ENCODE measurements around the gene DUSP3. TPM values are rescaled to one million over a fixed set of nuclear protein-coding genes. Genes with fewer than 3 reads are reported as not detected.

Gene DUSP3
- total and polyA plus RNA-seq, 2 of the 13 experiments (the other 11 are each of a cell fraction or from before 2014, with no cell fraction given), result 60.0 to 71.5 TPM

- ChIA-PET POLR2A (interaction anchor here (0.6 kb wide), 1 partner anchor 111 kb away, joined by 3 read pairs; no protein-coding TSS in a partner anchor), CTCF (ENCODE audit: low intra/inter-chr PET ratio, low total read pairs) (no interaction called here)
- H4K20me1 ChIP-seq (ENCODE audit: insufficient read depth, low read length), result no peaks in the 10 kb centered on the region
- in situ Hi-C loops (cut with HindIII; ENCODE audit: extremely low pct_ligation_motif_present, low pct_unique_long_range_greater_than_20kb) (no loop called here), intact Hi-C loops (cut with micrococcal nuclease; ENCODE audit: unreplicated experiment) (no loop called here)
- no peaks in the 10 kb centered on the region for H3K36me3 ChIP-seq (replicated peaks in 1 of 2; ENCODE audit: control insufficient read depth in 1 of 2, insufficient read depth in 2 of 2, low read length in 2 of 2)
- 68% methylated on average over 15 of the region's 15 CpGs for WGBS (ENCODE audit: low lambda C conversion rate)
- DNase-seq (ENCODE audit: low spot score) (no peak), FAIRE-seq (no peak), ATAC-seq (no peak)
- no peak overlapping the region for H3K4me3 ChIP-seq (replicated peaks in 1 of 3; ENCODE audit: insufficient read depth in 1 of 3, low read depth in 2 of 3, low read length in 3 of 3)
- TF ChIP-seq ZNF256 (CRISPR knock-in tag; conservative IDR thresholded peaks at IDR 0.05) (no peak), ZSCAN12 (CRISPR knock-in tag; IDR thresholded peaks at IDR 0.05) (no peak), POLR2AphosphoS2 (IDR thresholded peaks at IDR 0.05; ENCODE audit: low read depth, low read length) (no peak), TAF1 (CRISPR knock-in tag; IDR thresholded peaks at IDR 0.05) (no peak), ATF3 (CRISPR knock-in tag; IDR thresholded peaks at IDR 0.05) (no peak), NCOA2 (CRISPR knock-in tag; IDR thresholded peaks at IDR 0.05) (no peak), TFE3 (CRISPR knock-in tag; IDR thresholded peaks at IDR 0.05) (no peak), PLSCR1 (CRISPR knock-in tag; IDR thresholded peaks at IDR 0.05; ENCODE audit: borderline replicate concordance) (no peak), ZNF292 (CRISPR knock-in tag; IDR thresholded peaks at IDR 0.05; ENCODE audit: borderline replicate concordance, low read depth) (no peak), KDM4B (CRISPR knock-in tag; IDR thresholded peaks at IDR 0.05) (no peak)
- H3K9me3 ChIP-seq (ENCODE audit: low read length), result no peaks in the 10 kb centered on the region
- no peak overlapping the region for H3K9ac ChIP-seq (ENCODE audit: insufficient read depth, low read depth, low read length)
- H3K27me3 ChIP-seq (ENCODE audit: control insufficient read depth in 1 of 2, insufficient read depth in 2 of 2, low read length in 2 of 2), result peaks cover 0 to 44% of the 10 kb centered on the region in 2 experiments; a peak in 3 of 5 replicates
- peaks cover 42% of the 10 kb centered on the region for H3K4me1 ChIP-seq (ENCODE audit: insufficient read depth, low read length)
- H2AFZ ChIP-seq (ENCODE audit: low read length), result no peak overlapping the region
- no TSS peak for BruUV-seq (replicated peaks)
- peaks cover under 1% of the 10 kb centered on the region for H3K79me2 ChIP-seq (ENCODE audit: insufficient read depth, low read length)
- no peak overlapping the region for H3K4me2 ChIP-seq (ENCODE audit: low read depth, low read length)
- H3K27ac ChIP-seq (ENCODE audit: extremely low read length, insufficient read depth, low read length), result no peak overlapping the region
Observed at GRCh38 chr17:43782913-43783680, 4.3 kb upstream of the DUSP3 start.
